ENCODE measurements around the gene RARB. TPM values are rescaled to one million over a fixed set of nuclear protein-coding genes. Genes with fewer than 3 reads are reported as not detected.

The RARB gene
- total RNA-seq, 1 experiment from 2014 or later, result not detected

DNA sequence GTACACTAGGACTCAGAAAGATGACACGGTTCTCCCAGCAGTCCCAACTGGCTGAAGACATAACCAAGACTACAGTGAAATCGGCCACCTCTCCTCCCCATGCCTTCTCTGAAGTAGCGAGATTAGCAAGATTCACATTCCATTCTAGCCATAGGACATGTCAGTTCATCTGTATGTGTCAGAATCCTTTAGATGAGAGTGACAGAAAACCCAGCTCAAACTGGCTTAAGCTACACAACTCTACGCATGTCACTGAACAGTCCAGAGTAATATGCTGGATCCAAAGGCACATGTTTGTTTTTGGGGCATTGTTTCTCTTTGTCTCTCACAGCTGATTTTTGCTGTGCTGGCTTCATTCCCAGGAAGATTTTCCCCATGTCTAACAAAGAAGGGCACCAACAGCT is 75.8 kb downstream of the RARB start:
- CTCF ChIA-PET, result interaction anchor here (0.8 kb wide), 1 partner anchor 30 kb away, joined by 4 read pairs; no protein-coding TSS in a partner anchor
- no TSS peak for BruUV-seq (replicated peaks)
- H3K36me3 Mint-ChIP-seq (ENCODE audit: insufficient read depth, unreplicated experiment), result no peaks in the 10 kb centered on the region
- intact Hi-C loops (cut with micrococcal nuclease), result no loop called here
- no peak for DNase-seq (ENCODE audit: unreplicated experiment)
- no peaks in the 10 kb centered on the region for H3K27me3 Mint-ChIP-seq (ENCODE audit: insufficient read depth, unreplicated experiment)
- POLR2A ChIA-PET, result interaction anchor here (0.8 kb wide), 1 partner anchor 23 kb away, joined by 4 read pairs; no protein-coding TSS in a partner anchor
- no peaks in the 10 kb centered on the region for H3K4me1 Mint-ChIP-seq (ENCODE audit: insufficient read depth, unreplicated experiment)
- H3K4me3 Mint-ChIP-seq (ENCODE audit: unreplicated experiment), result no peak overlapping the region
- TF ChIP-seq, protein P1, sequence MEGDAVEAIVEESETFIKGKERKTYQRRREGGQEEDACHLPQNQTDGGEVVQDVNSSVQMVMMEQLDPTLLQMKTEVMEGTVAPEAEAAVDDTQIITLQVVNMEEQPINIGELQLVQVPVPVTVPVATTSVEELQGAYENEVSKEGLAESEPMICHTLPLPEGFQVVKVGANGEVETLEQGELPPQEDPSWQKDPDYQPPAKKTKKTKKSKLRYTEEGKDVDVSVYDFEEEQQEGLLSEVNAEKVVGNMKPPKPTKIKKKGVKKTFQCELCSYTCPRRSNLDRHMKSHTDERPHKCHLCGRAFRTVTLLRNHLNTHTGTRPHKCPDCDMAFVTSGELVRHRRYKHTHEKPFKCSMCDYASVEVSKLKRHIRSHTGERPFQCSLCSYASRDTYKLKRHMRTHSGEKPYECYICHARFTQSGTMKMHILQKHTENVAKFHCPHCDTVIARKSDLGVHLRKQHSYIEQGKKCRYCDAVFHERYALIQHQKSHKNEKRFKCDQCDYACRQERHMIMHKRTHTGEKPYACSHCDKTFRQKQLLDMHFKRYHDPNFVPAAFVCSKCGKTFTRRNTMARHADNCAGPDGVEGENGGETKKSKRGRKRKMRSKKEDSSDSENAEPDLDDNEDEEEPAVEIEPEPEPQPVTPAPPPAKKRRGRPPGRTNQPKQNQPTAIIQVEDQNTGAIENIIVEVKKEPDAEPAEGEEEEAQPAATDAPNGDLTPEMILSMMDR (IDR thresholded peaks at IDR 0.05; ENCODE audit: unreplicated experiment), result no peak
- H3K27ac Mint-ChIP-seq (ENCODE audit: low read depth, unreplicated experiment), result no peak overlapping the region
- no peaks in the 10 kb centered on the region for H3K9me3 Mint-ChIP-seq (ENCODE audit: unreplicated experiment)

- intact Hi-C loops (cut with micrococcal nuclease), result no loop called here
- DNase-seq (ENCODE audit: unreplicated experiment), result no peak
- H3K9me3 Mint-ChIP-seq (ENCODE audit: unreplicated experiment), result no peaks in the 10 kb centered on the region
- H3K36me3 Mint-ChIP-seq (ENCODE audit: insufficient read depth, unreplicated experiment), result no peaks in the 10 kb centered on the region
- TF ChIP-seq, protein P1 (IDR thresholded peaks at IDR 0.05; ENCODE audit: unreplicated experiment), result no peak
- CTCF ChIA-PET, result no interaction called here
- no peaks in the 10 kb centered on the region for H3K27me3 Mint-ChIP-seq (ENCODE audit: insufficient read depth, unreplicated experiment)
- POLR2A ChIA-PET, result interaction anchor here (0.6 kb wide), 1 partner anchor 530 kb away, joined by 3 read pairs; no protein-coding TSS in a partner anchor
- H3K4me1 Mint-ChIP-seq (ENCODE audit: insufficient read depth, unreplicated experiment), result no peaks in the 10 kb centered on the region
- no peak overlapping the region for H3K27ac Mint-ChIP-seq (ENCODE audit: low read depth, unreplicated experiment)
- no peak overlapping the region for H3K4me3 Mint-ChIP-seq (ENCODE audit: unreplicated experiment)
- no TSS peak for BruUV-seq (replicated peaks)
These were observed 77.5 kb downstream of the RARB start for GRCh38 chr3:25505581-25505980.

GRCh38 chr3:25507811-25508210 is 79.7 kb downstream of the RARB start:
- no peak for DNase-seq (ENCODE audit: unreplicated experiment)
- Mint-ChIP-seq H3K27ac (ENCODE audit: low read depth, unreplicated experiment) (no peak overlapping the region), H3K36me3 (ENCODE audit: insufficient read depth, unreplicated experiment) (no peaks in the 10 kb centered on the region), H3K4me3 (ENCODE audit: unreplicated experiment) (no peak overlapping the region), H3K4me1 (ENCODE audit: insufficient read depth, unreplicated experiment) (no peaks in the 10 kb centered on the region), H3K27me3 (ENCODE audit: insufficient read depth, unreplicated experiment) (no peaks in the 10 kb centered on the region), H3K9me3 (ENCODE audit: unreplicated experiment) (no peaks in the 10 kb centered on the region)
- ChIA-PET POLR2A (no interaction called here), CTCF (interaction anchor here (0.8 to 1.7 kb wide), 3 partner anchors 8 to 13 kb away, joined by 3 read pairs; no protein-coding TSS in a partner anchor)
- TF ChIP-seq, protein P1 (IDR thresholded peaks at IDR 0.05; ENCODE audit: unreplicated experiment), result no peak
- no TSS peak for BruUV-seq (replicated peaks)
- intact Hi-C loops (cut with micrococcal nuclease), result no loop called here

GRCh38 chr3:25508433-25508832 is 80.4 kb downstream of the RARB start:
- Mint-ChIP-seq H3K27me3 (ENCODE audit: insufficient read depth, unreplicated experiment) (no peaks in the 10 kb centered on the region), H3K27ac (ENCODE audit: low read depth, unreplicated experiment) (no peak overlapping the region), H3K4me1 (ENCODE audit: insufficient read depth, unreplicated experiment) (no peaks in the 10 kb centered on the region), H3K9me3 (ENCODE audit: unreplicated experiment) (no peaks in the 10 kb centered on the region), H3K36me3 (ENCODE audit: insufficient read depth, unreplicated experiment) (no peaks in the 10 kb centered on the region), H3K4me3 (ENCODE audit: unreplicated experiment) (no peak overlapping the region)
- CTCF ChIA-PET, result interaction anchor here (0.8 to 1.4 kb wide), 3 partner anchors 8 to 12 kb away, joined by 3 read pairs; no protein-coding TSS in a partner anchor
- intact Hi-C loops (cut with micrococcal nuclease), result no loop called here
- TF ChIP-seq, protein P1 (IDR thresholded peaks at IDR 0.05; ENCODE audit: unreplicated experiment), result no peak
- DNase-seq (ENCODE audit: unreplicated experiment), result no peak
- POLR2A ChIA-PET, result interaction anchor here (0.6 kb wide), 1 partner anchor 27 kb away, joined by 4 read pairs; no protein-coding TSS in a partner anchor
- BruUV-seq (replicated peaks), result no TSS peak
